HepG2 (cell line): ENCODE data around the gene HMGB2. TPM values are rescaled to one million over a fixed set of nuclear protein-coding genes. Genes with fewer than 3 reads are reported as not detected.

Experiments used
- HDAC1 ChIP-seq: sonication (generic); formaldehyde crosslinking; IDR thresholded peaks from 2 replicates; pipeline ENCODE4 v1.5.1; 2020; ENCODE audit warnings: mild to moderate bottlenecking, missing genetic modification reagents
- KDM2A ChIP-seq: sonication (generic); formaldehyde crosslinking; IDR thresholded peaks from 2 replicates; pipeline ENCODE4 v1.4.0; 2020; ENCODE audit warnings: low read depth, missing genetic modification reagents, borderline replicate concordance
- ZFP36L2 ChIP-seq: sonication (generic); formaldehyde crosslinking; IDR thresholded peaks from 2 replicates; pipeline ENCODE4 v1.4.0; 2020; ENCODE audit warnings: missing genetic modification reagents
- ZNF20 ChIP-seq: sonication (generic); formaldehyde crosslinking; IDR thresholded peaks from 2 replicates; pipeline ENCODE4 v1.4.0; 2020; ENCODE audit warnings: mild to moderate bottlenecking, moderate library complexity, missing genetic modification reagents
- ZNF33B ChIP-seq: sonication (generic); formaldehyde crosslinking; IDR thresholded peaks from 2 replicates; pipeline ENCODE4 v1.5.1; 2020; ENCODE audit warnings: mild to moderate bottlenecking, missing genetic modification reagents
- polyA plus RNA-seq, 8 experiments: library from polyadenylated mRNA; depleted of rRNA in 3 of 8; stranded (reverse) in 7 of 8; unstranded in 1 of 8; fragments of >200 nt; fragmentation: Illumina TruSeq in 4 of 8; extraction: Trizol in 4 of 8; gene quantifications; 2 replicates each; pipeline versions ENCODE4 v1.2.1 to v1.2.3, GENCODE V29; 2011 to 2016; ENCODE audit warnings: low read depth in 4 of 8, missing spikeins in 1 of 8, mixed read lengths in 1 of 8; ENCODE audit not compliant: insufficient read depth in 1 of 8
- total RNA-seq, 5 experiments: library from RNA; depleted of rRNA; stranded (reverse); fragments of >200 nt; fragmentation: Illumina TruSeq; extraction: Trizol; gene quantifications; 2 replicates each; pipeline ENCODE4 v1.2.3, GENCODE V29; 2016; ENCODE audit warnings: low read depth in 1 of 5
- TF ChIP-seq, protein P1 (sequence below): sonication (generic); formaldehyde crosslinking; IDR thresholded peaks from 2 replicates; pipeline ENCODE4 v1.4.0; 2020; ENCODE audit warnings: mild to moderate bottlenecking, missing genetic modification reagents
- TF ChIP-seq, protein P2 (sequence below): sonication (generic); formaldehyde crosslinking; IDR thresholded peaks from 2 replicates; pipeline ENCODE4 v1.5.1; 2020; ENCODE audit warnings: mild to moderate bottlenecking, missing genetic modification reagents, moderate library complexity
- TF ChIP-seq, protein P3 (sequence below): sonication (generic); formaldehyde crosslinking; IDR thresholded peaks from 2 replicates; pipeline ENCODE4 v1.4.0; 2020; ENCODE audit warnings: mild to moderate bottlenecking, low read depth, missing genetic modification reagents
- TF ChIP-seq, protein P4 (sequence below): sonication (generic); formaldehyde crosslinking; IDR thresholded peaks from 2 replicates; pipeline ENCODE4 v1.5.1; 2020; ENCODE audit warnings: missing genetic modification reagents, mild to moderate bottlenecking, borderline replicate concordance
- TF ChIP-seq, protein P5 (sequence below): sonication (generic); formaldehyde crosslinking; IDR thresholded peaks from 2 replicates; pipeline ENCODE4 v1.8.1; 2022; ENCODE audit warnings: low read depth, mild to moderate bottlenecking, missing genetic modification reagents

HMGB2 gene
- total and polyA plus RNA-seq, 2 of the 13 experiments (the other 11 are each of a cell fraction or from before 2014, with no cell fraction given) = 90.5 to 332 TPM

DNA sequence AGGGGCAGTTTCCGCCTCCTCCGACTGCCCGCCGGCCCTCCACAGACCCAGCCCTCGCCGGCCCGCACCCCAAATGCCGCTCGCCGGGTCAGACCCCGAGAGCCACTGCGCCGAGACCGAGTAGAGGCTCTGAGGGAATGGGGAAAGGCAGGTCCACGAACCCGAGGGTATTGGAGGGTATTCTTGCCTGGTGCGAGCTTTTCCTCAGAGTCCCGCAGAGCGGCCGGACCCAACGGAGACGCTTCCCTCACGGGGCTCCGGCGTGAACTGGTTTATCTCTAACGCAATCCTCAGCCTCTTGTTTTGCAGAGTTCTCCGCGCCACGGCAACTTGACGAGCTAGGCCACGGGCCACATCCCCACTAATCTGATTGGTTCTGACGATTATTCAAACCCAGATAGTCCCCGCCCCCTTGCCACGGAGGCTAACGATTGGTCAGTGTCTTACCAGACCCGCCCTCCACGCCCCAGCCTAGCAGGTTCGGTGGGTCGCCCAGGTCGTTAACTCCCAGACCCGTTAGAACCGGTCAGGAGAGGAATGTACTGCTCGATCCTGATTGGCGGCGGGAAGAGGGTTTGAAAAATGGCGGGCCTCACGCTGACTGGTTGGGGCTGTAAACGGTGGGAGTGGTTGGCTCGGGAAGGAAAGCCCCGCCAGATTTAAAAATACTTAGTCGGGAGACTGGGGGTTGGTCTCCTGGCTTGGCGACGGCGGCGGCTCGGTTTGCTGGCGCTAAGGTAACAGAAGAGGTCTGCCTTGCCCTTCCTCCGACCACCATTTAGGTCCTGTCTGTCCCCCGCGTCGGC is at the start of gene HMGB2 (continued):
- TF ChIP-seq, protein P1, sequence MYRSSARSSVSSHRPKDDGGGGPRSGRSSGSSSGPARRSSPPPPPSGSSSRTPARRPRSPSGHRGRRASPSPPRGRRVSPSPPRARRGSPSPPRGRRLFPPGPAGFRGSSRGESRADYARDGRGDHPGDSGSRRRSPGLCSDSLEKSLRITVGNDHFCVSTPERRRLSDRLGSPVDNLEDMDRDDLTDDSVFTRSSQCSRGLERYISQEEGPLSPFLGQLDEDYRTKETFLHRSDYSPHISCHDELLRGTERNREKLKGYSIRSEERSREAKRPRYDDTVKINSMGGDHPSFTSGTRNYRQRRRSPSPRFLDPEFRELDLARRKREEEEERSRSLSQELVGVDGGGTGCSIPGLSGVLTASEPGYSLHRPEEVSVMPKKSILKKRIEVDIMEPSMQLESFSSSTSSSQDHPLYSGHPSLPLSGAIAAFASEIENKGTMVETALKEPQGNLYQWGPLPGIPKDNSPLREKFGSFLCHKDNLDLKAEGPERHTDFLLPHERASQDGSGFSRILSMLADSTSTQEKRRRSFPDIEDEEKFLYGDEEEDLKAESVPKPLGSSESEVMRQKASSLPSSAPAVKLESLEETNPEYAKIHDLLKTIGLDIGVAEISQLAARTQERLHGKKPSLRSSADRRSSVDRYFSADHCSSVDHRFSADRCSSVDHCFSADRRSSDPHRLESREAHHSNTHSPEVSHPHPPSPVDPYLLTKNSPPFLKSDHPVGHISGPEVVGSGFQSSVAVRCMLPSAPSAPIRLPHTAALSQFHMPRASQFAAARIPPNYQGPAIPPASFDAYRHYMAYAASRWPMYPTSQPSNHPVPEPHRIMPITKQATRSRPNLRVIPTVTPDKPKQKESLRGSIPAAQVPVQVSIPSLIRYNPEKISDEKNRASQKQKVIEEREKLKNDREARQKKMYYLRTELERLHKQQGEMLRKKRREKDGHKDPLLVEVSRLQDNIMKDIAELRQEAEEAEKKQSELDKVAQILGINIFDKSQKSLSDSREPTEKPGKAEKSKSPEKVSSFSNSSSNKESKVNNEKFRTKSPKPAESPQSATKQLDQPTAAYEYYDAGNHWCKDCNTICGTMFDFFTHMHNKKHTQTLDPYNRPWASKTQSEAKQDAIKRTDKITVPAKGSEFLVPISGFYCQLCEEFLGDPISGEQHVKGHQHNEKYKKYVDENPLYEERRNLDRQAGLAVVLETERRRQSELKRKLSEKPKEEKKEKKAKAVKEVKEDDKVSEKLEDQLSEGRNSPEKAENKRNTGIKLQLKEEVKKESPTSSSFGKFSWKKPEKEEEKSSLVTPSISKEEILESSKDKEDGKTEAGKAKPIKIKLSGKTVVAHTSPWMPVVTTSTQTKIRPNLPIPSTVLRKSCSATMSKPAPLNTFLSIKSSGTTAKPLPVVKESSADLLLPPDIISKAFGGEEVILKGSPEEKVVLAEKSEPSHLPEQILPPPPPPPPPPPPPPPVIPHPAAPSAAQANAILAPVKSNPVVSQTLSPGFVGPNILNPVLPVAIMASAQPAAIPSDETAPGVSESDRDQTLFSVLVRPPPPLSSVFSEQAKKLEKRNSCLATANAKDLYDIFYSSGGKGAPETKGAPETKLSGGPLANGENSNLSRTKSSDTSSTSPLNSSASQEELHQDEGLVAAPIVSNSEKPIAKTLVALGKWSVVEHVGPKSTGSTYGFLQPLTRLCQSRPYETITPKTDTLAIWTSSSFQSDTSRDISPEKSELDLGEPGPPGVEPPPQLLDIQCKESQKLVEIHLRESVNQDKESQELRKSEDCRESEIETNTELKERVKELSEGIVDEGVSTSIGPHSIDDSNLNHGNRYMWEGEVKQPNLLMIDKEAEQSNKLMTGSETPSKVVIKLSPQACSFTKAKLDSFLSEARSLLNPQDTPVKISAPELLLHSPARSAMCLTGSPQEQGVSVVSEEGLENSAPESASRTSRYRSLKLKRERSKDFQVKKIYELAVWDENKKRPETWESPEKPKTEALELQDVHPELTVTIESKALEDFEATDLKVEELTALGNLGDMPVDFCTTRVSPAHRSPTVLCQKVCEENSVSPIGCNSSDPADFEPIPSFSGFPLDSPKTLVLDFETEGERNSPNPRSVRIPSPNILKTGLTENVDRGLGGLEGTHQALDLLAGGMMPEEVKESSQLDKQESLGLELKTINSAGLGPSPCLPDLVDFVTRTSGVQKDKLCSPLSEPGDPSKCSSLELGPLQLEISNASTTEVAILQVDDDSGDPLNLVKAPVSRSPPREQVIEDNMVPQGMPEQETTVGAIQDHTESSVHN (CRISPR knock-in tag) = no peak
- TF ChIP-seq, protein P2, sequence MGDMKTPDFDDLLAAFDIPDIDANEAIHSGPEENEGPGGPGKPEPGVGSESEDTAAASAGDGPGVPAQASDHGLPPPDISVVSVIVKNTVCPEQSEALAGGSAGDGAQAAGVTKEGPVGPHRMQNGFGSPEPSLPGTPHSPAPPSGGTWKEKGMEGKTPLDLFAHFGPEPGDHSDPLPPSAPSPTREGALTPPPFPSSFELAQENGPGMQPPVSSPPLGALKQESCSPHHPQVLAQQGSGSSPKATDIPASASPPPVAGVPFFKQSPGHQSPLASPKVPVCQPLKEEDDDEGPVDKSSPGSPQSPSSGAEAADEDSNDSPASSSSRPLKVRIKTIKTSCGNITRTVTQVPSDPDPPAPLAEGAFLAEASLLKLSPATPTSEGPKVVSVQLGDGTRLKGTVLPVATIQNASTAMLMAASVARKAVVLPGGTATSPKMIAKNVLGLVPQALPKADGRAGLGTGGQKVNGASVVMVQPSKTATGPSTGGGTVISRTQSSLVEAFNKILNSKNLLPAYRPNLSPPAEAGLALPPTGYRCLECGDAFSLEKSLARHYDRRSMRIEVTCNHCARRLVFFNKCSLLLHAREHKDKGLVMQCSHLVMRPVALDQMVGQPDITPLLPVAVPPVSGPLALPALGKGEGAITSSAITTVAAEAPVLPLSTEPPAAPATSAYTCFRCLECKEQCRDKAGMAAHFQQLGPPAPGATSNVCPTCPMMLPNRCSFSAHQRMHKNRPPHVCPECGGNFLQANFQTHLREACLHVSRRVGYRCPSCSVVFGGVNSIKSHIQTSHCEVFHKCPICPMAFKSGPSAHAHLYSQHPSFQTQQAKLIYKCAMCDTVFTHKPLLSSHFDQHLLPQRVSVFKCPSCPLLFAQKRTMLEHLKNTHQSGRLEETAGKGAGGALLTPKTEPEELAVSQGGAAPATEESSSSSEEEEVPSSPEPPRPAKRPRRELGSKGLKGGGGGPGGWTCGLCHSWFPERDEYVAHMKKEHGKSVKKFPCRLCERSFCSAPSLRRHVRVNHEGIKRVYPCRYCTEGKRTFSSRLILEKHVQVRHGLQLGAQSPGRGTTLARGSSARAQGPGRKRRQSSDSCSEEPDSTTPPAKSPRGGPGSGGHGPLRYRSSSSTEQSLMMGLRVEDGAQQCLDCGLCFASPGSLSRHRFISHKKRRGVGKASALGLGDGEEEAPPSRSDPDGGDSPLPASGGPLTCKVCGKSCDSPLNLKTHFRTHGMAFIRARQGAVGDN (CRISPR knock-in tag) = peak; percentile 58; the same call in 1 of the 2 replicates
- peak; percentile 44 for TF ChIP-seq KDM2A (CRISPR knock-in tag)
- TF ChIP-seq HDAC1 (CRISPR knock-in tag) = peak; percentile 55; the same call in 1 of the 2 replicates
- peak; percentile 66; the same call in 1 of the 2 replicates for TF ChIP-seq ZNF33B
- TF ChIP-seq, protein P3, sequence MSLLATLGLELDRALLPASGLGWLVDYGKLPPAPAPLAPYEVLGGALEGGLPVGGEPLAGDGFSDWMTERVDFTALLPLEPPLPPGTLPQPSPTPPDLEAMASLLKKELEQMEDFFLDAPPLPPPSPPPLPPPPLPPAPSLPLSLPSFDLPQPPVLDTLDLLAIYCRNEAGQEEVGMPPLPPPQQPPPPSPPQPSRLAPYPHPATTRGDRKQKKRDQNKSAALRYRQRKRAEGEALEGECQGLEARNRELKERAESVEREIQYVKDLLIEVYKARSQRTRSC = 0 out of 2 replicates have a peak, but pooled peaks have one; percentile 36
- no peak; the same call in 1 of the 2 replicates for TF ChIP-seq ZFP36L2
- TF ChIP-seq, protein P4, sequence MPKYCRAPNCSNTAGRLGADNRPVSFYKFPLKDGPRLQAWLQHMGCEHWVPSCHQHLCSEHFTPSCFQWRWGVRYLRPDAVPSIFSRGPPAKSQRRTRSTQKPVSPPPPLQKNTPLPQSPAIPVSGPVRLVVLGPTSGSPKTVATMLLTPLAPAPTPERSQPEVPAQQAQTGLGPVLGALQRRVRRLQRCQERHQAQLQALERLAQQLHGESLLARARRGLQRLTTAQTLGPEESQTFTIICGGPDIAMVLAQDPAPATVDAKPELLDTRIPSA (CRISPR knock-in tag) = peak; percentile 71; the same call in 1 of the 2 replicates
- no peak for TF ChIP-seq ZNF20 (CRISPR knock-in tag)
- TF ChIP-seq, protein P5, sequence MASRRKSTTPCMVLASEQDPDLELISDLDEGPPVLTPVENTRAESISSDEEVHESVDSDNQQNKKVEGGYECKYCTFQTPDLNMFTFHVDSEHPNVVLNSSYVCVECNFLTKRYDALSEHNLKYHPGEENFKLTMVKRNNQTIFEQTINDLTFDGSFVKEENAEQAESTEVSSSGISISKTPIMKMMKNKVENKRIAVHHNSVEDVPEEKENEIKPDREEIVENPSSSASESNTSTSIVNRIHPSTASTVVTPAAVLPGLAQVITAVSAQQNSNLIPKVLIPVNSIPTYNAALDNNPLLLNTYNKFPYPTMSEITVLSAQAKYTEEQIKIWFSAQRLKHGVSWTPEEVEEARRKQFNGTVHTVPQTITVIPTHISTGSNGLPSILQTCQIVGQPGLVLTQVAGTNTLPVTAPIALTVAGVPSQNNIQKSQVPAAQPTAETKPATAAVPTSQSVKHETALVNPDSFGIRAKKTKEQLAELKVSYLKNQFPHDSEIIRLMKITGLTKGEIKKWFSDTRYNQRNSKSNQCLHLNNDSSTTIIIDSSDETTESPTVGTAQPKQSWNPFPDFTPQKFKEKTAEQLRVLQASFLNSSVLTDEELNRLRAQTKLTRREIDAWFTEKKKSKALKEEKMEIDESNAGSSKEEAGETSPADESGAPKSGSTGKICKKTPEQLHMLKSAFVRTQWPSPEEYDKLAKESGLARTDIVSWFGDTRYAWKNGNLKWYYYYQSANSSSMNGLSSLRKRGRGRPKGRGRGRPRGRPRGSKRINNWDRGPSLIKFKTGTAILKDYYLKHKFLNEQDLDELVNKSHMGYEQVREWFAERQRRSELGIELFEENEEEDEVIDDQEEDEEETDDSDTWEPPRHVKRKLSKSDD = peak; percentile 67; the same call in 1 of the 2 replicates
